Mesenchymal stem cell (in vitro differentiated cells and primary cell): ENCODE results near the gene CDH23.

Source experiments
- DNase-seq: peaks from one replicate; pipeline ENCODE4 v3.0.0-alpha.2; 2013
- H2AFZ ChIP-seq: one replicate; pipeline ENCODE4 v1.6.1; 2013; ENCODE audit warnings: low read depth, mild to moderate bottlenecking, control low read depth, inconsistent platforms, low read length, moderate library complexity
- H2AK5ac ChIP-seq: 2 replicates; pipeline ENCODE4 v1.6.1; 2013; ENCODE audit warnings: low read length, moderate library complexity, mild to moderate bottlenecking, inconsistent platforms; ENCODE audit not compliant: severe bottlenecking
- H2BK120ac ChIP-seq: one replicate; pipeline ENCODE4 v1.6.1; 2013; ENCODE audit warnings: low read depth, mild to moderate bottlenecking, inconsistent platforms, low read length, moderate library complexity
- H2BK12ac ChIP-seq, 2 experiments: one replicate each; pipeline ENCODE4 v1.6.1; 2013; ENCODE audit warnings: inconsistent platforms in 2 of 2, low read length in 2 of 2, mild to moderate bottlenecking in 2 of 2, moderate library complexity in 2 of 2, control low read depth in 1 of 2
- H2BK15ac ChIP-seq: one replicate; pipeline ENCODE4 v1.6.1; 2013; ENCODE audit warnings: mild to moderate bottlenecking, low read depth, inconsistent platforms; ENCODE audit not compliant: poor library complexity, severe bottlenecking
- H2BK5ac ChIP-seq: 2 replicates; pipeline ENCODE4 v1.6.1; 2013; ENCODE audit warnings: low read depth, mild to moderate bottlenecking, low read length, control low read depth, inconsistent platforms; ENCODE audit not compliant: poor library complexity, severe bottlenecking
- H3K14ac ChIP-seq, 2 experiments: one replicate each; pipeline ENCODE4 v1.6.1; 2013; ENCODE audit warnings: inconsistent platforms in 2 of 2, low read length in 2 of 2, control low read depth in 1 of 2, mild to moderate bottlenecking in 1 of 2, moderate library complexity in 1 of 2
- H3K18ac ChIP-seq, 2 experiments: one replicate each; pipeline ENCODE4 v1.6.1; 2013; ENCODE audit warnings: inconsistent platforms in 2 of 2, low read length in 2 of 2, control low read depth in 1 of 2, low read depth in 1 of 2, mild to moderate bottlenecking in 1 of 2
- H3K23ac ChIP-seq, 2 experiments: one replicate each; pipeline ENCODE4 v1.6.1; 2013; ENCODE audit warnings: inconsistent platforms in 2 of 2, low read length in 2 of 2, mild to moderate bottlenecking in 2 of 2, moderate library complexity in 2 of 2, control low read depth in 1 of 2
- H3K27ac ChIP-seq: 2 replicates; pipeline ENCODE4 v1.5.1; 2013; ENCODE audit warnings: mild to moderate bottlenecking, moderate library complexity, low read length, control low read depth, inconsistent platforms; ENCODE audit not compliant: poor library complexity, severe bottlenecking
- H3K27me3 ChIP-seq, 2 experiments: 2 replicates each; pipeline versions ENCODE4 v1.6.1 to v1.7.0; 2013; ENCODE audit warnings: low read length in 2 of 2, mild to moderate bottlenecking in 2 of 2, moderate library complexity in 2 of 2, control low read depth in 1 of 2, inconsistent platforms in 1 of 2; ENCODE audit not compliant: control insufficient read depth in 1 of 2, insufficient read depth in 1 of 2
- H3K36me3 ChIP-seq, 2 experiments: 2 replicates each; pipeline versions ENCODE4 v1.6.1 to v1.7.0; 2013; ENCODE audit warnings: low read length in 2 of 2, control low read depth in 1 of 2, inconsistent platforms in 1 of 2, low read depth in 1 of 2, mild to moderate bottlenecking in 1 of 2; ENCODE audit not compliant: insufficient read depth in 2 of 2, control insufficient read depth in 1 of 2
- H3K4ac ChIP-seq, 2 experiments: one replicate each; pipeline ENCODE4 v1.6.1; 2013; ENCODE audit warnings: inconsistent platforms in 2 of 2, low read length in 2 of 2, mild to moderate bottlenecking in 2 of 2, moderate library complexity in 2 of 2, control low read depth in 1 of 2, low read depth in 1 of 2
- H3K4me1 ChIP-seq: 2 replicates; pipeline ENCODE4 v1.6.1; 2013; ENCODE audit warnings: low read depth, low read length, control low read depth; ENCODE audit not compliant: control insufficient read depth, insufficient read depth
- H3K4me2 ChIP-seq: 2 replicates; pipeline ENCODE4 v1.6.1; 2013; ENCODE audit warnings: low read length, mild to moderate bottlenecking, inconsistent platforms; ENCODE audit not compliant: poor library complexity, severe bottlenecking
- H3K4me3 ChIP-seq, 2 experiments: 2 replicates each; pipeline versions ENCODE4 v1.5.1 to v1.7.0; 2013; ENCODE audit warnings: low read length in 2 of 2, mild to moderate bottlenecking in 2 of 2, control low read depth in 1 of 2, low read depth in 1 of 2; ENCODE audit not compliant: insufficient read depth in 1 of 2
- H3K79me1 ChIP-seq: replicated peaks from 2 replicates; pipeline ENCODE4 v1.6.1; 2013; ENCODE audit warnings: mild to moderate bottlenecking, control low read depth, low read length, inconsistent platforms; ENCODE audit not compliant: poor library complexity, severe bottlenecking
- H3K9ac ChIP-seq: 2 replicates; pipeline ENCODE4 v1.7.0; 2013; ENCODE audit warnings: mild to moderate bottlenecking, low read length, moderate library complexity
- H3K9me3 ChIP-seq: 2 replicates; pipeline ENCODE4 v1.7.0; 2013; ENCODE audit warnings: mild to moderate bottlenecking, low read length; ENCODE audit not compliant: control insufficient read depth
- H4K8ac ChIP-seq: one replicate; pipeline ENCODE4 v1.6.1; 2013; ENCODE audit warnings: inconsistent platforms, mild to moderate bottlenecking, low read length, moderate library complexity
- H4K91ac ChIP-seq: one replicate; pipeline ENCODE4 v1.6.1; 2013; ENCODE audit warnings: mild to moderate bottlenecking, low read length, inconsistent platforms
- WGBS: methylation state at CpG from one replicate; pipeline ENCODE4 v1.1.7; 2013; ENCODE audit warnings: mixed read lengths; 5-methylcytosine and 5-hydroxymethylcytosine counted together

Gene CDH23

GRCh38 chr10:71838264-71839211, 441.8 kb downstream of the CDH23 start:
- Histone ChIP-seq H2BK12ac (peak overlapping the region in 1 of 2 experiments; percentile 29), H3K4ac (no peak overlapping the region), H2AK5ac (peak overlapping the region; percentile 4), H3K9ac (peak overlapping the region; percentile 48), H3K9me3 (no peaks in the 10 kb centered on the region), H3K14ac (no peak overlapping the region), H4K91ac (no peak overlapping the region), H2BK5ac (no peak overlapping the region), H3K27me3 (no peaks in the 10 kb centered on the region), H3K18ac (no peak overlapping the region), H3K23ac (no peak overlapping the region), H2AFZ (no peak overlapping the region), H2BK15ac (no peak overlapping the region), H3K79me1 (peaks cover 11% of the 10 kb centered on the region), H3K4me1 (peaks cover 39% of the 10 kb centered on the region), H3K4me2 (no peak overlapping the region), H3K4me3 (peak overlapping the region in 1 of 2 experiments; percentile 37), H4K8ac (no peak overlapping the region), H2BK120ac (no peak overlapping the region), H3K36me3 (peaks cover 24 to 31% of the 10 kb centered on the region in 2 experiments), H3K27ac (peak overlapping the region; percentile 16)
- peak; percentile 64 for DNase-seq
- 53% methylated on average over 14 of the region's 14 CpGs for WGBS

- Histone ChIP-seq H3K4me2 (peak overlapping the region; percentile 23), H3K79me1 (peaks cover 4% of the 10 kb centered on the region), H3K4ac (no peak overlapping the region), H3K27me3 (no peaks in the 10 kb centered on the region), H2BK15ac (no peak overlapping the region), H2BK120ac (no peak overlapping the region), H3K18ac (no peak overlapping the region), H3K23ac (no peak overlapping the region), H2BK5ac (no peak overlapping the region), H4K8ac (no peak overlapping the region), H3K4me3 (peak overlapping the region in 1 of 2 experiments; percentile 3), H3K9ac (peak overlapping the region; percentile 66), H4K91ac (no peak overlapping the region), H2AK5ac (peak overlapping the region; percentile 33), H3K9me3 (no peaks in the 10 kb centered on the region), H3K4me1 (peaks cover 35% of the 10 kb centered on the region), H3K36me3 (peaks cover 15 to 25% of the 10 kb centered on the region in 2 experiments), H2BK12ac (peak overlapping the region in 1 of 2 experiments; percentile 30), H2AFZ (no peak overlapping the region), H3K14ac (no peak overlapping the region), H3K27ac (peak overlapping the region; percentile 83)
- 13% methylated on average over 6 of the region's 6 CpGs for WGBS
- peak; percentile 98 for DNase-seq
Observed at GRCh38 chr10:71840177-71840957, 443.6 kb downstream of the CDH23 start.

GRCh38 chr10:71840958-71841335, 444.2 kb downstream of the CDH23 start:
- no peaks in the 10 kb centered on the region for H3K9me3 ChIP-seq
- peaks cover 15 to 25% of the 10 kb centered on the region in 2 experiments for H3K36me3 ChIP-seq
- 84% methylated on average over 4 of the region's 4 CpGs for WGBS
- H3K9ac ChIP-seq, result peak overlapping the region; percentile 66
- H3K4me1 ChIP-seq, result peaks cover 34% of the 10 kb centered on the region
- H4K91ac ChIP-seq, result no peak overlapping the region
- H3K18ac ChIP-seq, result no peak overlapping the region
- no peak overlapping the region for H2BK120ac ChIP-seq
- H2BK15ac ChIP-seq, result no peak overlapping the region
- no peak overlapping the region for H3K4me3 ChIP-seq
- H2AK5ac ChIP-seq, result peak overlapping the region; percentile 22
- H3K79me1 ChIP-seq, result peaks cover 4% of the 10 kb centered on the region
- no peak overlapping the region for H4K8ac ChIP-seq
- no peak overlapping the region for H3K4me2 ChIP-seq
- H2BK5ac ChIP-seq, result no peak overlapping the region
- no peak overlapping the region for H3K14ac ChIP-seq
- H2BK12ac ChIP-seq, result no peak overlapping the region
- H3K4ac ChIP-seq, result peak overlapping the region in 1 of 2 experiments; percentile 46
- H3K27me3 ChIP-seq, result no peaks in the 10 kb centered on the region
- DNase-seq, result no peak
- H3K23ac ChIP-seq, result peak overlapping the region in 1 of 2 experiments; percentile 31
- no peak overlapping the region for H3K27ac ChIP-seq
- H2AFZ ChIP-seq, result no peak overlapping the region

- Histone ChIP-seq H3K27ac (no peak overlapping the region), H3K4me2 (no peak overlapping the region), H3K23ac (no peak overlapping the region), H3K9ac (no peak overlapping the region), H2BK12ac (no peak overlapping the region), H4K91ac (no peak overlapping the region), H3K27me3 (no peaks in the 10 kb centered on the region), H2BK120ac (no peak overlapping the region), H4K8ac (no peak overlapping the region), H2AFZ (no peak overlapping the region), H3K4me1 (peaks cover 25% of the 10 kb centered on the region), H3K4me3 (no peak overlapping the region), H3K9me3 (no peaks in the 10 kb centered on the region), H2BK15ac (no peak overlapping the region), H2AK5ac (no peak overlapping the region), H3K79me1 (peaks cover 4% of the 10 kb centered on the region), H3K14ac (no peak overlapping the region), H3K36me3 (peaks cover 14 to 17% of the 10 kb centered on the region in 2 experiments), H2BK5ac (no peak overlapping the region), H3K18ac (no peak overlapping the region), H3K4ac (no peak overlapping the region)
- 43% methylated on average over 2 of the region's 2 CpGs for WGBS
- DNase-seq, result no peak
Observed at GRCh38 chr10:71842422-71842821, 445.7 kb downstream of the CDH23 start.
